ENCODE measurements around the gene UQCC5.

The UQCC5 gene

GRCh38 chr3:52494445-52494844, 42.0 kb upstream of the UQCC5 start:
- TF ChIP-seq ZFP3 (CRISPR knock-in tag; IDR thresholded peaks at IDR 0.05): no peak
- TF ChIP-seq CREB5 (CRISPR knock-in tag; IDR thresholded peaks at IDR 0.05; ENCODE audit: low read depth): no peak
- TF ChIP-seq TCF4 (CRISPR knock-in tag; IDR thresholded peaks at IDR 0.05; ENCODE audit: borderline replicate concordance): no peak
- no peak for TF ChIP-seq ZNF70 (CRISPR knock-in tag; IDR thresholded peaks at IDR 0.05)
- no peak for TF ChIP-seq CSDC2 (CRISPR knock-in tag; IDR thresholded peaks at IDR 0.05)
- TF ChIP-seq ARNTL (CRISPR knock-in tag; IDR thresholded peaks at IDR 0.05; ENCODE audit: borderline replicate concordance, low read depth): no peak
- no peak for TF ChIP-seq BACH2 (CRISPR knock-in tag; IDR thresholded peaks at IDR 0.05; ENCODE audit: borderline replicate concordance)
- TF ChIP-seq ZNF8 (CRISPR knock-in tag; IDR thresholded peaks at IDR 0.05): no peak
- no peak for TF ChIP-seq ZFP30 (CRISPR knock-in tag; IDR thresholded peaks at IDR 0.05)
- no peak for TF ChIP-seq TSHZ2 (CRISPR knock-in tag; IDR thresholded peaks at IDR 0.05)
- TF ChIP-seq POU6F1 (CRISPR knock-in tag; IDR thresholded peaks at IDR 0.05; ENCODE audit: borderline replicate concordance, low read depth): no peak
- TF ChIP-seq ESRRG (CRISPR knock-in tag; IDR thresholded peaks at IDR 0.05): no peak
- no peak for TF ChIP-seq ZNF565 (CRISPR knock-in tag; conservative IDR thresholded peaks at IDR 0.05; ENCODE audit: low read depth)
- no peak for TF ChIP-seq OSR1 (CRISPR knock-in tag; IDR thresholded peaks at IDR 0.05)
- no peak for TF ChIP-seq CSRNP3 (CRISPR knock-in tag; IDR thresholded peaks at IDR 0.05)
- no peak for TF ChIP-seq ISL1 (CRISPR knock-in tag; IDR thresholded peaks at IDR 0.05)
- TF ChIP-seq SNAI2 (CRISPR knock-in tag; IDR thresholded peaks at IDR 0.05): no peak
- no peak for TF ChIP-seq ZC3H10 (CRISPR knock-in tag; IDR thresholded peaks at IDR 0.05)
- ATAC-seq: no peak; the same call in 2 of the 3 replicates

- peak; percentile 3; the same call in 2 of the 3 replicates for ATAC-seq
- no peak for TF ChIP-seq TSHZ2 (CRISPR knock-in tag; IDR thresholded peaks at IDR 0.05)
- TF ChIP-seq RARB (CRISPR knock-in tag; IDR thresholded peaks at IDR 0.05): no peak
- TF ChIP-seq POU6F1 (CRISPR knock-in tag; IDR thresholded peaks at IDR 0.05; ENCODE audit: borderline replicate concordance, low read depth): no peak
- no peak for TF ChIP-seq BACH2 (CRISPR knock-in tag; IDR thresholded peaks at IDR 0.05; ENCODE audit: borderline replicate concordance)
- no peak for TF ChIP-seq ZNF8 (CRISPR knock-in tag; IDR thresholded peaks at IDR 0.05)
- TF ChIP-seq ZFP3 (CRISPR knock-in tag; IDR thresholded peaks at IDR 0.05): no peak
- no peak for TF ChIP-seq PATZ1 (CRISPR knock-in tag; IDR thresholded peaks at IDR 0.05; ENCODE audit: borderline replicate concordance)
- no peak for TF ChIP-seq TCF4 (CRISPR knock-in tag; IDR thresholded peaks at IDR 0.05; ENCODE audit: borderline replicate concordance)
- TF ChIP-seq OSR1 (CRISPR knock-in tag; IDR thresholded peaks at IDR 0.05): no peak
These were observed 41.4 kb upstream of the UQCC5 start, which contains the start of gene STAB1 for GRCh38 chr3:52494886-52495495. STAB1 (plus strand) TSS chr3:52495338; CDS start chr3:52495414, 76 bp downstream.

All from SK-N-SH treated with all-trans-retinoic acid at 6 μM for 48 hours (cell line).